HG03571 (cell line): ENCODE measurements around the gene PLXNC1.

Source experiments
- ATAC-seq: cut with Tn5 transposase; IDR thresholded peaks from one replicate; pipeline ENCODE4 v1.9.1; 2021; ENCODE audit not compliant: unreplicated experiment

The PLXNC1 gene

GRCh38 chr12:94202245-94203180 lies 54.1 kb downstream of the PLXNC1 start:
- no peak for ATAC-seq

GRCh38 chr12:94203181-94203546 lies 54.8 kb downstream of the PLXNC1 start:
- no peak for ATAC-seq

GRCh38 chr12:94203796-94204195 lies 55.4 kb downstream of the PLXNC1 start:
- ATAC-seq = no peak

- peak; percentile 37 for ATAC-seq
These were observed 56.3 kb downstream of the PLXNC1 start for GRCh38 chr12:94204499-94205247.

GRCh38 chr12:94205822-94206221 lies 57.4 kb downstream of the PLXNC1 start:
- no peak for ATAC-seq

GRCh38 chr12:94206886-94207285 lies 58.5 kb downstream of the PLXNC1 start:
- no peak for ATAC-seq

GRCh38 chr12:94207467-94207848 lies 59.1 kb downstream of the PLXNC1 start:
- no peak for ATAC-seq

- ATAC-seq = peak; percentile 65
These were observed 59.7 kb downstream of the PLXNC1 start for GRCh38 chr12:94207849-94208621.

GRCh38 chr12:94208622-94208966 lies 60.2 kb downstream of the PLXNC1 start:
- peak; percentile 27 for ATAC-seq

- ATAC-seq = no peak
These were observed 60.9 kb downstream of the PLXNC1 start for GRCh38 chr12:94209240-94209639.

- ATAC-seq = no peak
These were observed 62.6 kb downstream of the PLXNC1 start for GRCh38 chr12:94211021-94211420.

- no peak for ATAC-seq
These were observed 69.9 kb downstream of the PLXNC1 start for GRCh38 chr12:94218233-94218632.

- ATAC-seq = no peak
These were observed 71.4 kb downstream of the PLXNC1 start for GRCh38 chr12:94219622-94220302.

GRCh38 chr12:94220804-94221203 lies 72.4 kb downstream of the PLXNC1 start:
- no peak for ATAC-seq

- no peak for ATAC-seq
These were observed 74.1 kb downstream of the PLXNC1 start for GRCh38 chr12:94222351-94223084.

- no peak for ATAC-seq
These were observed 75.5 kb downstream of the PLXNC1 start for GRCh38 chr12:94223842-94224241.

GRCh38 chr12:94225506-94225905 lies 77.1 kb downstream of the PLXNC1 start:
- no peak for ATAC-seq

- no peak for ATAC-seq
These were observed 77.7 kb downstream of the PLXNC1 start for GRCh38 chr12:94225947-94226630.

- no peak for ATAC-seq
These were observed 78.7 kb downstream of the PLXNC1 start for GRCh38 chr12:94227066-94227465.

GRCh38 chr12:94228488-94228907 lies 80.1 kb downstream of the PLXNC1 start:
- peak; percentile 46 for ATAC-seq
